Measurements from ENCODE around the gene ICAM3. TPM values are rescaled to one million over a fixed set of nuclear protein-coding genes. Genes with fewer than 3 reads are reported as not detected.

Gene ICAM3
- total RNA-seq, 6 donors from 2014 or later, result 12.7 to 53.9 (median 20.5) TPM

DNA sequence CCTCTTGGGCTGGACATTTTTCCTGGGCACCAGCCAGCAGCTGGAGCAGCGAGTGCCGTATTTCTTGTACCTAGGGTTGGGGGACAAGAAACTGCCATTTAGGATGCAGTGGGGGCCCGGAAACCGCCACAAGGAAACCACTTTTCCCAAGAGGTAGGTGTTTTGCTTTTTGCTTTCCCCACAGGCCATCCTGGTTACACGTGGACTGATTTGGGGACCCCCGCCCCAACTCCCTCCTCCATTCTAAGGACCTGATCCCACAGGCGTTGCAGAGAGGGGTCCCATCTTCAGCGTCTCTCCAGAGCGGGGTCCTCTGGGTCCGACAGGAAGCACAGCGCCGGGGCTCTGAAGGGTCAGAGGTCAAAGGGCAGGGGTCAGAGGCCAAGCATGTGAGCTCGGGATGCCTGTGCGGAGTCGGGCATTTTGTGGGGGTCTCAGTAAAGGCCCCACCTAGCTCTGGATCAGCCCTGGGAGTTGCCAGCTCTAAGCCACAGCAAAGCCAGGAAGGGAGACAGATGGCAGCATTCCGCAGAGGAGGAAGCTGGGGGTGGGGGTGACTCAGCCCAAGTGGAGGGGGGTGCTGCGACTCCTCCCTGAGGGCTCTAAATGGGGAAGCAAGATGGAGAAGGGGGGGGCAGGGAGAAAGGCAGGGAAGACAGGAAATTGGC is 34.2 kb downstream of the ICAM3 start:
- Histone ChIP-seq H3K9me3 (no peaks in the 10 kb centered on the region), H3K27ac (no peak overlapping the region), H3K4me3 (no peak overlapping the region), H3K36me3 (peaks cover 0 to 9% (median 4%) of the 10 kb centered on the region in 4 donors), H3K27me3 (no peaks in the 10 kb centered on the region), H3K4me1 (no peaks in the 10 kb centered on the region)
- DNase-seq (peak in 1 of 2 donors; percentile 67), ATAC-seq (ENCODE audit: low FRiP score in 2 of 2) (peak in 1 of 2 donors; percentile 79)
- TF ChIP-seq POLR2AphosphoS5 (IDR thresholded peaks at IDR 0.05) (no peak), CTCF (IDR thresholded peaks at IDR 0.05) (no peak), POLR2A (IDR thresholded peaks at IDR 0.05) (no peak), EP300 (IDR thresholded peaks at IDR 0.05) (no peak)
- 69 to 71% methylated on average over 10 to 16 of the region's 17 CpGs for WGBS, 2 donors

- 44 to 47% methylated on average over 12 to 14 of the region's 14 CpGs for WGBS, 2 donors
- TF ChIP-seq CTCF (IDR thresholded peaks at IDR 0.05) (no peak), POLR2A (IDR thresholded peaks at IDR 0.05) (no peak), POLR2AphosphoS5 (IDR thresholded peaks at IDR 0.05) (no peak), EP300 (IDR thresholded peaks at IDR 0.05) (no peak)
- H3K27ac ChIP-seq, result no peak overlapping the region
- no peak overlapping the region for H3K4me3 ChIP-seq
- ATAC-seq (ENCODE audit: low FRiP score in 2 of 2) (peak in 1 of 2 donors; percentile 37), DNase-seq (no peak)
- H3K27me3 ChIP-seq, result peaks cover 0 to 14% (median 5%) of the 10 kb centered on the region in 4 donors
- no peaks in the 10 kb centered on the region for H3K9me3 ChIP-seq
- peaks cover 13 to 15% (median 14%) of the 10 kb centered on the region in 4 donors for H3K4me1 ChIP-seq
- peaks cover 0 to 6% (median 0%) of the 10 kb centered on the region in 4 donors for H3K36me3 ChIP-seq
Observed at GRCh38 chr19:10299545-10300458, 39.6 kb downstream of the ICAM3 start.

DNA sequence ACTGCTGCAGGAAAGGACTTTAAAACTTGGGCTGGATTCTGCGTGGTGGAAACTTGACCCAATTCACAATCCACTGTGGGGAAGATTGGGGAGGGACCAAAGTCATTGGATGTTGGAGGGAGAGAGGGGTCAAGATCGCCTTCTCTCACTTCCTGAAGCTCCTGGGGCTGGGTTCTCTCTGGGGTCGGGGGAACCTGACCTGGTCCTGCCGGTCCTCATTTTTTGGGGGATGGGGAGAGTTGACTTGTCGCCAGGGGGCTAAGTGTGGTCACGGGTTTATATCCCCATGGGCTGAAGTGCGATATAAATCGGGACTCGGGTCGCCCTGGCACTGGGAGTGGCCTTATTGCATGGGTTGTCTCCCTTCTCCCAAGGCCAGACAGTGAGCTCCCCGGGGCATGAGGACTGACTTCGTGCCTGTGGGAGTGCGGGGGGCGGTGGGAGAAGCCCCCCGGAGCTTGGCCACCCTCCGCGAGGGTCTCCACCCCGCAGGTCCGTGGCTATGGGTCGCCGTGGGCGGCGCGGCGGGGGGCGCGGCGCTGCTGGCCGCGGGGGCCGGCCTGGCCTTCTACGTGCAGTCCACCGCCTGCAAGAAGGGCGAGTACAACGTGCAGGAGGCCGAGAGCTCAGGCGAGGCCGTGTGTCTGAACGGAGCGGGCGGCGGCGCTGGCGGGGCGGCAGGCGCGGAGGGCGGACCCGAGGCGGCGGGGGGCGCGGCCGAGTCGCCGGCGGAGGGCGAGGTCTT is 43.4 kb downstream of the ICAM3 start:
- DNase-seq (peak in 1 of 2 donors; percentile 84), ATAC-seq (ENCODE audit: low FRiP score in 2 of 2) (no peak)
- Histone ChIP-seq H3K27ac (peak overlapping the region in 2 of 4 donors; percentile 27 to 43), H3K4me1 (peaks cover 47 to 53% (median 50%) of the 10 kb centered on the region in 4 donors), H3K4me3 (peak overlapping the region in 3 of 4 donors; percentile 31 to 50 (median 44)), H3K36me3 (no peaks in the 10 kb centered on the region), H3K27me3 (peaks cover 0 to 43% (median 14%) of the 10 kb centered on the region in 4 donors), H3K9me3 (no peaks in the 10 kb centered on the region)
- WGBS, 2 donors, result 29 to 50% methylated on average over 28 to 32 of the region's 58 CpGs
- TF ChIP-seq CTCF (IDR thresholded peaks at IDR 0.05) (no peak), EP300 (IDR thresholded peaks at IDR 0.05) (no peak), POLR2A (IDR thresholded peaks at IDR 0.05) (no peak), POLR2AphosphoS5 (IDR thresholded peaks at IDR 0.05) (no peak)

DNA sequence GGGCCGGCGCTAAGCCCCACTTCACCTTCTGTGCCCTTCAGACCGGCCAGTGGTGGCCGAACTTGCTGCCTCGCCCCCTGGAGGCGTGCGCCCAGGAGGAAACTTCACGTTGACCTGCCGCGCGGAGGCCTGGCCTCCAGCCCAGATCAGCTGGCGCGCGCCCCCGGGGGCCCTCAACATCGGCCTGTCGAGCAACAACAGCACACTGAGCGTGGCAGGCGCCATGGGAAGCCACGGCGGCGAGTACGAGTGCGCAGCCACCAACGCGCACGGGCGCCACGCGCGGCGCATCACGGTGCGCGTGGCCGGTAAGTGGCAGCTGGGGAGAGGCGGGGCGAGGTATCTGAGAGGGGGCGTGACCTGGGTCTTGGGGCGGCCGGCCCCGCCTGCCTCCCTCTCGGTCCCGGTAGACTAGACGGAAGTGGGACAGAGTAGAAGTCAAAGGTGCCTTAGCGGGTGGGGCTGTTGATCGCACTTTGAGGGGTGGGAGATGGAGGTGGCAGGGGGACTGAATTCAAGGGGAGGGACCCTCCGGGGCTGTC is 44.0 kb downstream of the ICAM3 start:
- no peaks in the 10 kb centered on the region for H3K9me3 ChIP-seq
- peak overlapping the region in 3 of 4 donors; percentile 31 to 50 (median 44) for H3K4me3 ChIP-seq
- H3K27ac ChIP-seq, result peak overlapping the region in 2 of 4 donors; percentile 27 to 43
- H3K27me3 ChIP-seq, result peaks cover 0 to 43% (median 17%) of the 10 kb centered on the region in 4 donors
- ATAC-seq (ENCODE audit: low FRiP score in 2 of 2) (peak; percentile 42 to 45), DNase-seq (peak; percentile 81 to 93)
- 10 to 29% methylated on average over 12 to 42 of the region's 48 CpGs for whole genome bisulfite sequencing, 2 donors
- H3K4me1 ChIP-seq, result peaks cover 54 to 59% (median 56%) of the 10 kb centered on the region in 4 donors
- TF ChIP-seq CTCF (IDR thresholded peaks at IDR 0.05) (peak in 4 of 6 experiments; percentile 29 to 56 (median 44)), POLR2AphosphoS5 (IDR thresholded peaks at IDR 0.05) (peak; percentile 25 to 39), EP300 (IDR thresholded peaks at IDR 0.05) (no peak), POLR2A (IDR thresholded peaks at IDR 0.05) (peak in 1 of 4 donors; percentile 55)
- H3K36me3 ChIP-seq, result no peaks in the 10 kb centered on the region
